SK-N-SH treated with all-trans-retinoic acid at 6 μM for 48 hours (cell line): Measurements from ENCODE around the gene ZBTB47.

Experiments used
- ATAC-seq: fragments of 200-7000 bp; cut with Tn5 transposase; 3 replicates; pipeline ENCODE4 v1.9.1; 2020; ENCODE audit warnings: mild to moderate bottlenecking, moderate library complexity
- ARNTL ChIP-seq: fragments of 450-650 bp; formaldehyde crosslinking; IDR thresholded peaks from 2 replicates; pipeline ENCODE4 v1.5.0; 2020; ENCODE audit warnings: low read depth, mild to moderate bottlenecking, moderate library complexity, borderline replicate concordance
- BACH2 ChIP-seq: fragments of 250-450 bp; sonication (Bioruptor Pico); IDR thresholded peaks from 2 replicates; pipeline ENCODE4 v1.9.0; 2021; ENCODE audit warnings: mild to moderate bottlenecking, borderline replicate concordance
- ESRRG ChIP-seq: fragments of 250-450 bp; sonication (Bioruptor Pico); IDR thresholded peaks from 2 replicates; pipeline ENCODE4 v1.6.1; 2021; ENCODE audit warnings: mild to moderate bottlenecking
- GLIS3 ChIP-seq: fragments of 250-450 bp; sonication (Bioruptor Pico); IDR thresholded peaks from 2 replicates; pipeline ENCODE4 v1.5.0; 2020; ENCODE audit warnings: mild to moderate bottlenecking, moderate library complexity
- ISL1 ChIP-seq: fragments of 250-450 bp; sonication (Bioruptor Pico); IDR thresholded peaks from 2 replicates; pipeline ENCODE4 v2.1.2; 2022; ENCODE audit warnings: mild to moderate bottlenecking, moderate library complexity
- OSR1 ChIP-seq: fragments of 250-450 bp; sonication (Bioruptor Pico); IDR thresholded peaks from 2 replicates; pipeline ENCODE4 v1.8.0; 2022; ENCODE audit warnings: moderate library complexity, mild to moderate bottlenecking, inconsistent platforms
- PPARA ChIP-seq: fragments of 250-450 bp; sonication (Bioruptor Pico); IDR thresholded peaks from 2 replicates; pipeline ENCODE4 v1.5.0; 2020; ENCODE audit warnings: mild to moderate bottlenecking, borderline replicate concordance
- RARB ChIP-seq: fragments of 250-450 bp; sonication (Bioruptor Pico); IDR thresholded peaks from 2 replicates; pipeline ENCODE4 v1.8.0; 2021; ENCODE audit warnings: mild to moderate bottlenecking, moderate library complexity
- SNAI2 ChIP-seq: fragments of 250-450 bp; sonication (Bioruptor Pico); IDR thresholded peaks from 2 replicates; pipeline ENCODE4 v1.5.0; 2020; ENCODE audit warnings: mild to moderate bottlenecking, moderate library complexity
- TCF4 ChIP-seq: fragments of 250-450 bp; sonication (Bioruptor Pico); IDR thresholded peaks from 2 replicates; pipeline ENCODE4 v1.8.0; 2021; ENCODE audit warnings: mild to moderate bottlenecking, moderate library complexity, borderline replicate concordance
- ZC3H10 ChIP-seq: fragments of 250-450 bp; sonication (Bioruptor Pico); IDR thresholded peaks from 2 replicates; pipeline ENCODE4 v1.5.1; 2021; ENCODE audit warnings: mild to moderate bottlenecking, moderate library complexity
- ZFP3 ChIP-seq: fragments of 250-450 bp; sonication (Bioruptor Pico); IDR thresholded peaks from 2 replicates; pipeline ENCODE4 v1.5.0; 2020; ENCODE audit warnings: mild to moderate bottlenecking, moderate library complexity
- ZFP30 ChIP-seq: fragments of 450-650 bp; formaldehyde crosslinking; IDR thresholded peaks from 2 replicates; pipeline ENCODE4 v1.5.0; 2022; ENCODE audit warnings: mild to moderate bottlenecking, moderate library complexity
- ZNF565 ChIP-seq: fragments of 450-650 bp; formaldehyde crosslinking; conservative IDR thresholded peaks from 2 replicates; pipeline ENCODE4 v1.5.0; 2020; ENCODE audit warnings: low read depth, mild to moderate bottlenecking, moderate library complexity
- ZNF70 ChIP-seq: fragments of 450-650 bp; formaldehyde crosslinking; IDR thresholded peaks from 2 replicates; pipeline ENCODE4 v1.5.0; 2020; ENCODE audit warnings: mild to moderate bottlenecking, moderate library complexity
- ZNF8 ChIP-seq: fragments of 450-650 bp; formaldehyde crosslinking; IDR thresholded peaks from 2 replicates; pipeline ENCODE4 v1.5.0; 2020; ENCODE audit warnings: mild to moderate bottlenecking, moderate library complexity
- TF ChIP-seq, protein P1 (sequence below): fragments of 250-450 bp; sonication (Bioruptor Pico); IDR thresholded peaks from 2 replicates; pipeline ENCODE4 v1.5.1; 2020; ENCODE audit warnings: low read depth, mild to moderate bottlenecking, moderate library complexity
- TF ChIP-seq, protein P2 (sequence below): fragments of 250-450 bp; sonication (Bioruptor Pico); IDR thresholded peaks from 2 replicates; pipeline ENCODE4 v1.8.0; 2020; ENCODE audit warnings: mild to moderate bottlenecking, moderate library complexity, borderline replicate concordance
- TF ChIP-seq, protein P3 (sequence below): fragments of 250-450 bp; sonication (Bioruptor Pico); IDR thresholded peaks from 2 replicates; pipeline ENCODE4 v1.5.1; 2021; ENCODE audit warnings: mild to moderate bottlenecking, moderate library complexity
- TF ChIP-seq, protein P4 (sequence below): fragments of 250-450 bp; sonication (Bioruptor Pico); IDR thresholded peaks from 2 replicates; pipeline ENCODE4 v1.8.0; 2021; ENCODE audit warnings: low read depth, mild to moderate bottlenecking, moderate library complexity, borderline replicate concordance

ZBTB47 gene

DNA sequence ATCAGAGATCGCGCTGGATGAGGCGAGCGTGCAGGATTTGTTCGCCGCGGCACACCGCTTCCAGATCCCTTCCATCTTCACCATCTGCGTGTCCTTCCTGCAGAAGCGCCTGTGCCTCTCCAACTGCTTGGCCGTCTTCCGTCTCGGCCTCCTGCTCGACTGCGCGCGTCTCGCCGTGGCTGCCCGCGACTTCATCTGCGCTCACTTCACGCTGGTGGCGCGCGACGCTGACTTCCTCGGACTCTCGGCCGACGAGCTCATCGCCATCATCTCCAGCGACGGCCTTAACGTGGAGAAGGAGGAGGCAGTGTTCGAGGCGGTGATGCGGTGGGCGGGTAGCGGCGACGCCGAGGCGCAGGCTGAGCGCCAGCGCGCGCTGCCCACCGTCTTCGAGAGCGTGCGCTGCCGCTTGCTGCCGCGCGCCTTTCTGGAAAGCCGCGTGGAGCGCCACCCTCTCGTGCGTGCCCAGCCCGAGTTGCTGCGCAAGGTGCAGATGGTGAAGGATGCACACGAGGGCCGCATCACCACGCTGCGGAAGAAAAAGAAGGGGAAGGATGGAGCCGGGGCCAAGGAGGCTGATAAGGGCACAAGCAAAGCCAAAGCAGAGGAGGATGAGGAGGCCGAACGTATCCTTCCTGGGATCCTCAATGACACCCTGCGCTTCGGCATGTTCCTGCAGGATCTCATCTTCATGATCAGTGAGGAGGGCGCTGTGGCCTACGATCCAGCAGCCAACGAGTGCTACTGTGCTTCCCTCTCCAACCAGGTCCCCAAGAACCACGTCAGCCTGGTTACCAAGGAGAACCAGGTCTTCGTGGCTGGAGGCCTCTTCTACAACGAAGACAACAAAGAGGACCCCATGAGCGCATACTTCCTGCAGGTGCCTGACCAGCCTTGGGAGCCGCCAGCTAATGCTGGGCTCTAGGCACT, 32.7 kb downstream of the ZBTB47 start:
- no peak for TF ChIP-seq PPARA (CRISPR knock-in tag)
- TF ChIP-seq BACH2: no peak
- no peak for TF ChIP-seq ZFP3 (CRISPR knock-in tag)
- no peak for TF ChIP-seq ARNTL (CRISPR knock-in tag)
- TF ChIP-seq, protein P1, sequence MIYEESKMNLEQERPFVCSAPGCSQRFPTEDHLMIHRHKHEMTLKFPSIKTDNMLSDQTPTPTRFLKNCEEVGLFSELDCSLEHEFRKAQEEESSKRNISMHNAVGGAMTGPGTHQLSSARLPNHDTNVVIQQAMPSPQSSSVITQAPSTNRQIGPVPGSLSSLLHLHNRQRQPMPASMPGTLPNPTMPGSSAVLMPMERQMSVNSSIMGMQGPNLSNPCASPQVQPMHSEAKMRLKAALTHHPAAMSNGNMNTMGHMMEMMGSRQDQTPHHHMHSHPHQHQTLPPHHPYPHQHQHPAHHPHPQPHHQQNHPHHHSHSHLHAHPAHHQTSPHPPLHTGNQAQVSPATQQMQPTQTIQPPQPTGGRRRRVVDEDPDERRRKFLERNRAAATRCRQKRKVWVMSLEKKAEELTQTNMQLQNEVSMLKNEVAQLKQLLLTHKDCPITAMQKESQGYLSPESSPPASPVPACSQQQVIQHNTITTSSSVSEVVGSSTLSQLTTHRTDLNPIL (CRISPR knock-in tag): no peak
- TF ChIP-seq GLIS3 (CRISPR knock-in tag): no peak
- no peak for TF ChIP-seq ZNF565 (CRISPR knock-in tag)
- TF ChIP-seq, protein P2, sequence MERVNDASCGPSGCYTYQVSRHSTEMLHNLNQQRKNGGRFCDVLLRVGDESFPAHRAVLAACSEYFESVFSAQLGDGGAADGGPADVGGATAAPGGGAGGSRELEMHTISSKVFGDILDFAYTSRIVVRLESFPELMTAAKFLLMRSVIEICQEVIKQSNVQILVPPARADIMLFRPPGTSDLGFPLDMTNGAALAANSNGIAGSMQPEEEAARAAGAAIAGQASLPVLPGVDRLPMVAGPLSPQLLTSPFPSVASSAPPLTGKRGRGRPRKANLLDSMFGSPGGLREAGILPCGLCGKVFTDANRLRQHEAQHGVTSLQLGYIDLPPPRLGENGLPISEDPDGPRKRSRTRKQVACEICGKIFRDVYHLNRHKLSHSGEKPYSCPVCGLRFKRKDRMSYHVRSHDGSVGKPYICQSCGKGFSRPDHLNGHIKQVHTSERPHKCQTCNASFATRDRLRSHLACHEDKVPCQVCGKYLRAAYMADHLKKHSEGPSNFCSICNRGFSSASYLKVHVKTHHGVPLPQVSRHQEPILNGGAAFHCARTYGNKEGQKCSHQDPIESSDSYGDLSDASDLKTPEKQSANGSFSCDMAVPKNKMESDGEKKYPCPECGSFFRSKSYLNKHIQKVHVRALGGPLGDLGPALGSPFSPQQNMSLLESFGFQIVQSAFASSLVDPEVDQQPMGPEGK (CRISPR knock-in tag): no peak
- TF ChIP-seq RARB (CRISPR knock-in tag): no peak
- no peak for TF ChIP-seq TCF4 (CRISPR knock-in tag)
- TF ChIP-seq ZFP30: no peak
- TF ChIP-seq SNAI2 (CRISPR knock-in tag): no peak
- no peak for TF ChIP-seq ZNF70 (CRISPR knock-in tag)
- no peak for TF ChIP-seq ZC3H10 (CRISPR knock-in tag)
- TF ChIP-seq, protein P3, sequence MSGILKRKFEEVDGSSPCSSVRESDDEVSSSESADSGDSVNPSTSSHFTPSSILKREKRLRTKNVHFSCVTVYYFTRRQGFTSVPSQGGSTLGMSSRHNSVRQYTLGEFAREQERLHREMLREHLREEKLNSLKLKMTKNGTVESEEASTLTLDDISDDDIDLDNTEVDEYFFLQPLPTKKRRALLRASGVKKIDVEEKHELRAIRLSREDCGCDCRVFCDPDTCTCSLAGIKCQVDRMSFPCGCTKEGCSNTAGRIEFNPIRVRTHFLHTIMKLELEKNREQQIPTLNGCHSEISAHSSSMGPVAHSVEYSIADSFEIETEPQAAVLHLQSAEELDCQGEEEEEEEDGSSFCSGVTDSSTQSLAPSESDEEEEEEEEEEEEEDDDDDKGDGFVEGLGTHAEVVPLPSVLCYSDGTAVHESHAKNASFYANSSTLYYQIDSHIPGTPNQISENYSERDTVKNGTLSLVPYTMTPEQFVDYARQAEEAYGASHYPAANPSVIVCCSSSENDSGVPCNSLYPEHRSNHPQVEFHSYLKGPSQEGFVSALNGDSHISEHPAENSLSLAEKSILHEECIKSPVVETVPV (CRISPR knock-in tag): no peak
- peak; percentile 11; the same call in 2 of the 3 replicates for ATAC-seq

DNA sequence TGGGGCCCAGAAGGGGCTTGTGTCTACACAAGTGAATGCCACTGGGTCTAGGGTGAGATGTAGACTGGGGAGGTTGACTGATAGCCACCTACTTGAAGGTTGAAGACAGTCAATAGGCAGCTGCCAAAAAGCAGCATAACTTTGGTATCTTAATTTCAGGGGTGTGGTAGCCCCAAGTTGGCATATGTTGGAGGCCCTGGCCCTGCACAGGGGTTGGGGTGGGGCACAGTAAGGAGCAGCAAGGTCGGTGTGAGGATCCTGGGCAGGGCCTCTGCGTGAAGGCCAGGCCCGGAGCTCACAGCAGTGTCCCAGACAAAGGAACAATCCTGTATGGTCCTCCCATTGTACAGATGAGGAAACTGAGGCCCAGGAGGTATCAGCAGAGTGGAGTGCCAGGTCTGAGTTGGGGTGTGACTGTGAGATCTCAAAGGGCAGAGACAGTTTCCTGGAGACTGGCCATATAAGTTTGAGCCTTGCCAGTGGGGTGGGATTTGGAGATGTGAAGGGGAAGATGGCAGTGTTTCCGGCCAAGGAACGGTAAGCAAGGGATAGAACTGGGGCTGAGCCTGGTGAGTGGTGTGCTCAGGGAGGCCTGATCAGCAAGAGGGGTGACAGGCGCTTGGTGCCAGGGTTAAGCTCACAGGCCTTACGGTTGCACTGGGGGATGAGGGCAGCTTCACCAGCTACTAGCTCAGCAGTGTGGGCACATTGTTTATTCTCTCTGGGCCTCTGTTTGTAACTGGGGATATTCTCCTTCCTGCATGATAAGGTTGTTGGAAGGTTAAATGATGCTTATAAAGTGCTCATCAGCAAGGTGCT, 33.5 kb downstream of the ZBTB47 start:
- ATAC-seq: no peak
- TF ChIP-seq ESRRG (CRISPR knock-in tag) (no peak), PPARA (CRISPR knock-in tag) (no peak), ZNF8 (CRISPR knock-in tag) (no peak), ISL1 (CRISPR knock-in tag) (no peak), SNAI2 (CRISPR knock-in tag) (no peak), OSR1 (CRISPR knock-in tag) (no peak)
- TF ChIP-seq, protein P4, sequence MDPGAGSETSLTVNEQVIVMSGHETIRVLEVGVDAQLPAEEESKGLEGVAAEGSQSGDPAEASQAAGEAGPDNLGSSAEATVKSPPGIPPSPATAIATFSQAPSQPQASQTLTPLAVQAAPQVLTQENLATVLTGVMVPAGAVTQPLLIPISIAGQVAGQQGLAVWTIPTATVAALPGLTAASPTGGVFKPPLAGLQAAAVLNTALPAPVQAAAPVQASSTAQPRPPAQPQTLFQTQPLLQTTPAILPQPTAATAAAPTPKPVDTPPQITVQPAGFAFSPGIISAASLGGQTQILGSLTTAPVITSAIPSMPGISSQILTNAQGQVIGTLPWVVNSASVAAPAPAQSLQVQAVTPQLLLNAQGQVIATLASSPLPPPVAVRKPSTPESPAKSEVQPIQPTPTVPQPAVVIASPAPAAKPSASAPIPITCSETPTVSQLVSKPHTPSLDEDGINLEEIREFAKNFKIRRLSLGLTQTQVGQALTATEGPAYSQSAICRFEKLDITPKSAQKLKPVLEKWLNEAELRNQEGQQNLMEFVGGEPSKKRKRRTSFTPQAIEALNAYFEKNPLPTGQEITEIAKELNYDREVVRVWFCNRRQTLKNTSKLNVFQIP (CRISPR knock-in tag): no peak
- TF ChIP-seq, protein P2 (CRISPR knock-in tag): no peak

DNA sequence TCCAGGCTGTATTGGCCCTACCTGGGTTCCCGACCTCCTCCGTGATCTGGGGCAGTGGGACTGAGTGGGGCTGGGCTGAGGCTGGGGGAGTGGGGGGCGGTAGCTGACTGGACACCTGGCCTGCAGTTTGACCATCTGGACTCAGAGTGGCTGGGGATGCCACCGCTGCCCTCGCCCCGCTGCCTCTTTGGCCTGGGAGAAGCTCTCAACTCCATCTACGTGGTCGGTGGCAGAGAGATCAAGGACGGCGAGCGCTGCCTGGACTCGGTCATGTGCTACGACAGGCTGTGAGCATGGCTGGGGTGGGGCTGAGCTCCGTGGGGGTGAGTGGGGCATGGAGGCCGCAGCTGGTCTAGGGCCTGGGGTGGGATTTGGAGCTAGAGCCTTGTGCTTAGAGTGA, 34.5 kb downstream of the ZBTB47 start:
- ATAC-seq: no peak
- TF ChIP-seq ARNTL (CRISPR knock-in tag) (no peak), BACH2 (no peak), ZFP3 (CRISPR knock-in tag) (no peak), ZNF8 (CRISPR knock-in tag) (no peak), SNAI2 (CRISPR knock-in tag) (no peak)
- TF ChIP-seq, protein P3 (CRISPR knock-in tag): no peak
